ENCODE data around the gene ADAM12. TPM values are rescaled to one million over a fixed set of nuclear protein-coding genes. Genes with fewer than 3 reads are reported as not detected.
"Not testable (repeated sequence)": the region's sequence is repeated elsewhere in the genome, so short reads cannot be mapped to it uniquely, and the experiment has no call there.

Gene ADAM12
- total RNA-seq, 3 donors from 2014 or later (not counting 1 experiment from before 2014, with no cell fraction given) = 1.6 to 1.9 (median 1.8) TPM

- Histone ChIP-seq H3K27me3 (ENCODE audit: control insufficient read depth, insufficient read depth, low read length) (no peaks in the 10 kb centered on the region), H3K4me3 (ENCODE audit: low read length) (no peak overlapping the region), H3K36me3 (ENCODE audit: control insufficient read depth, insufficient read depth, low read length) (no peaks in the 10 kb centered on the region), H3K9me3 (ENCODE audit: control insufficient read depth, insufficient read depth, low read length) (no peaks in the 10 kb centered on the region), H3K4me1 (ENCODE audit: control insufficient read depth, insufficient read depth, low read length) (no peaks in the 10 kb centered on the region), H3K27ac (ENCODE audit: low read length) (no peak overlapping the region)
- 83% methylated on average over 6 of the region's 7 CpGs for WGBS (ENCODE audit: insufficient coverage)
- Mint-ChIP-seq H3K36me3 (no peaks in the 10 kb centered on the region), H3K27me3 (ENCODE audit: low read depth in 2 of 2) (peaks cover 3 to 30% of the 10 kb centered on the region in 2 donors), H3K27ac (no peak overlapping the region), H3K4me1 (no peaks in the 10 kb centered on the region), H3K4me3 (no peak overlapping the region), H3K9me3 (no peaks in the 10 kb centered on the region)
- intact Hi-C loops (cut with micrococcal nuclease) = no loop called here
- ATAC-seq (no peak), DNase-seq (no peak)
- no peak for TF ChIP-seq CTCF (IDR thresholded peaks at IDR 0.05)
Measured at GRCh38 chr10:126177417-126178030, 210.8 kb downstream of the ADAM12 start.

- intact Hi-C loops (cut with micrococcal nuclease) = no loop called here
- no peak for ATAC-seq
- Histone ChIP-seq H3K9me3 (ENCODE audit: control insufficient read depth, insufficient read depth, low read length) (no peaks in the 10 kb centered on the region), H3K27me3 (ENCODE audit: control insufficient read depth, insufficient read depth, low read length) (no peaks in the 10 kb centered on the region), H3K36me3 (ENCODE audit: control insufficient read depth, insufficient read depth, low read length) (no peaks in the 10 kb centered on the region), H3K4me1 (ENCODE audit: control insufficient read depth, insufficient read depth, low read length) (no peaks in the 10 kb centered on the region), H3K27ac (ENCODE audit: low read length) (no peak overlapping the region), H3K4me3 (ENCODE audit: low read length) (no peak overlapping the region)
- DNase-seq = no peak
- Mint-ChIP-seq H3K27ac (no peak overlapping the region), H3K4me3 (no peak overlapping the region), H3K36me3 (no peaks in the 10 kb centered on the region), H3K27me3 (ENCODE audit: low read depth in 2 of 2) (peaks cover 3 to 25% of the 10 kb centered on the region in 2 donors), H3K9me3 (no peaks in the 10 kb centered on the region), H3K4me1 (no peaks in the 10 kb centered on the region)
- no peak for TF ChIP-seq CTCF (IDR thresholded peaks at IDR 0.05)
- 88% methylated on average over 14 of the region's 14 CpGs for WGBS (ENCODE audit: insufficient coverage)
Measured at GRCh38 chr10:126175641-126176262, 212.5 kb downstream of the ADAM12 start.

GRCh38 chr10:126172755-126173154, 215.5 kb downstream of the ADAM12 start:
- H3K27ac Mint-ChIP-seq; H3K9me3 Mint-ChIP-seq; intact Hi-C loops (cut with micrococcal nuclease); H3K36me3 Mint-ChIP-seq; H3K27ac ChIP-seq (ENCODE audit: low read length); H3K4me3 ChIP-seq (ENCODE audit: low read length); H3K4me3 Mint-ChIP-seq; H3K36me3 ChIP-seq (ENCODE audit: control insufficient read depth, insufficient read depth, low read length); H3K4me1 Mint-ChIP-seq; ATAC-seq; H3K9me3 ChIP-seq (ENCODE audit: control insufficient read depth, insufficient read depth, low read length); H3K27me3 ChIP-seq (ENCODE audit: control insufficient read depth, insufficient read depth, low read length); DNase-seq; H3K4me1 ChIP-seq (ENCODE audit: control insufficient read depth, insufficient read depth, low read length): not testable (repeated sequence)
- no CpG with 5 or more reads among the region's 1 CpG for WGBS (ENCODE audit: insufficient coverage)
- H3K27me3 Mint-ChIP-seq (ENCODE audit: low read depth in 2 of 2) = peaks cover 7 to 11% of the 10 kb centered on the region in 2 donors

GRCh38 chr10:126171555-126171954, 216.7 kb downstream of the ADAM12 start:
- no peak overlapping the region for H3K27ac ChIP-seq (ENCODE audit: low read length)
- no peak overlapping the region for H3K4me3 Mint-ChIP-seq
- DNase-seq = no peak
- no peak overlapping the region for H3K27ac Mint-ChIP-seq
- H3K4me3 ChIP-seq (ENCODE audit: low read length) = no peak overlapping the region
- no peaks in the 10 kb centered on the region for H3K36me3 ChIP-seq (ENCODE audit: control insufficient read depth, insufficient read depth, low read length)
- 76% methylated on average over 4 of the region's 5 CpGs for WGBS (ENCODE audit: insufficient coverage)
- TF ChIP-seq CTCF (IDR thresholded peaks at IDR 0.05) = no peak
- H3K4me1 ChIP-seq (ENCODE audit: control insufficient read depth, insufficient read depth, low read length) = no peaks in the 10 kb centered on the region
- no peak for ATAC-seq
- no peaks in the 10 kb centered on the region for H3K27me3 ChIP-seq (ENCODE audit: control insufficient read depth, insufficient read depth, low read length)
- H3K36me3 Mint-ChIP-seq = no peaks in the 10 kb centered on the region
- H3K9me3 ChIP-seq (ENCODE audit: control insufficient read depth, insufficient read depth, low read length) = no peaks in the 10 kb centered on the region
- H3K4me1 Mint-ChIP-seq = no peaks in the 10 kb centered on the region
- H3K9me3 Mint-ChIP-seq = no peaks in the 10 kb centered on the region
- intact Hi-C loops (cut with micrococcal nuclease) = no loop called here
- peaks cover 6% of the 10 kb centered on the region in 2 donors for H3K27me3 Mint-ChIP-seq (ENCODE audit: low read depth in 2 of 2)
